ENCODE results near the gene SNX9. TPM values are rescaled to one million over a fixed set of nuclear protein-coding genes. Genes with fewer than 3 reads are reported as not detected.

The SNX9 gene
- polyA plus RNA-seq, 1 donor (not counting 4 experiments of a cell fraction or from before 2014, with no cell fraction given): 37.8 TPM

- no peak for DNase-seq (ENCODE audit: low read depth, low spot score)
- peaks cover 2 to 5% of the 10 kb centered on the region in 2 experiments for H3K36me3 ChIP-seq (ENCODE audit: control insufficient read depth in 2 of 2, extremely low read depth in 1 of 2, insufficient read depth in 2 of 2, low read length in 2 of 2)
- H3K27ac ChIP-seq (ENCODE audit: control insufficient read depth, insufficient read depth, low read length): peak overlapping the region; percentile 96
- no peaks in the 10 kb centered on the region for H3K9me3 ChIP-seq (ENCODE audit: control insufficient read depth, low read depth, low read length)
- H3K4me1 ChIP-seq (ENCODE audit: control insufficient read depth, extremely low read depth, insufficient read depth, low read length): peaks cover 35% of the 10 kb centered on the region
- no peak overlapping the region for H3K9ac ChIP-seq (ENCODE audit: control insufficient read depth, extremely low read depth, insufficient read depth, low read length)
- no peaks in the 10 kb centered on the region for H4K20me1 ChIP-seq (ENCODE audit: control insufficient read depth, extremely low read depth, insufficient read depth, low read length)
- FAIRE-seq: no peak
- no peak for TF ChIP-seq CTCF (optimal IDR thresholded peaks at IDR 0.05 in 1 of 3, IDR thresholded peaks at IDR 0.05 in 1 of 3, conservative IDR thresholded peaks at IDR 0.05 in 1 of 3; ENCODE audit: extremely low read depth in 1 of 3, insufficient read depth in 2 of 3, low read length in 3 of 3)
- TF ChIP-seq EZH2 (IDR thresholded peaks at IDR 0.05; ENCODE audit: low read length): no peak
- peak overlapping the region; percentile 18 for H3K4me2 ChIP-seq (ENCODE audit: control insufficient read depth, extremely low read depth, insufficient read depth, low read depth, low read length)
- H3K9me1 ChIP-seq (ENCODE audit: control insufficient read depth, extremely low read depth, insufficient read depth, low read length): no peaks in the 10 kb centered on the region
- H2AFZ ChIP-seq (ENCODE audit: control insufficient read depth, low read length): no peak overlapping the region
- H3K4me3 ChIP-seq (ENCODE audit: control insufficient read depth in 2 of 3, extremely low read depth in 1 of 3, insufficient read depth in 2 of 3, low read depth in 1 of 3, low read length in 3 of 3): no peak overlapping the region
- dilution Hi-C loops (cut with MboI; ENCODE audit: extremely low pct_ligation_motif_present, low sequenced_read_pairs): no loop called here
- H3K27me3 ChIP-seq (ENCODE audit: control insufficient read depth, extremely low read depth, insufficient read depth, low read length): no peaks in the 10 kb centered on the region
- H3K79me2 ChIP-seq (ENCODE audit: control insufficient read depth, insufficient read depth, low read length): peaks cover 84% of the 10 kb centered on the region
Observed at GRCh38 chr6:157831424-157832249, 8.6 kb downstream of the SNX9 start.

GRCh38 chr6:157832250-157832967, 9.4 kb downstream of the SNX9 start:
- Histone ChIP-seq H3K9ac (ENCODE audit: control insufficient read depth, extremely low read depth, insufficient read depth, low read length) (no peak overlapping the region), H3K36me3 (ENCODE audit: control insufficient read depth in 2 of 2, extremely low read depth in 1 of 2, insufficient read depth in 2 of 2, low read length in 2 of 2) (peaks cover 2 to 5% of the 10 kb centered on the region in 2 experiments)

More at GRCh38 chr6:157832250-157832967, 9.4 kb downstream of the SNX9 start:
- FAIRE-seq: no peak
- no peak for TF ChIP-seq EZH2 (IDR thresholded peaks at IDR 0.05; ENCODE audit: low read length)
- peak in 1 of 3 experiments; percentile 3 for TF ChIP-seq CTCF (optimal IDR thresholded peaks at IDR 0.05 in 1 of 3, IDR thresholded peaks at IDR 0.05 in 1 of 3, conservative IDR thresholded peaks at IDR 0.05 in 1 of 3; ENCODE audit: extremely low read depth in 1 of 3, insufficient read depth in 2 of 3, low read length in 3 of 3)
- dilution Hi-C loops (cut with MboI; ENCODE audit: extremely low pct_ligation_motif_present, low sequenced_read_pairs): no loop called here
- no peak overlapping the region for H3K4me2 ChIP-seq (ENCODE audit: control insufficient read depth, extremely low read depth, insufficient read depth, low read depth, low read length)
- no peak overlapping the region for H2AFZ ChIP-seq (ENCODE audit: control insufficient read depth, low read length)
- H3K9me3 ChIP-seq (ENCODE audit: control insufficient read depth, low read depth, low read length): no peaks in the 10 kb centered on the region
- peak overlapping the region; percentile 96 for H3K27ac ChIP-seq (ENCODE audit: control insufficient read depth, insufficient read depth, low read length)
- no peaks in the 10 kb centered on the region for H4K20me1 ChIP-seq (ENCODE audit: control insufficient read depth, extremely low read depth, insufficient read depth, low read length)
- H3K4me1 ChIP-seq (ENCODE audit: control insufficient read depth, extremely low read depth, insufficient read depth, low read length): peaks cover 35% of the 10 kb centered on the region
- H3K9me1 ChIP-seq (ENCODE audit: control insufficient read depth, extremely low read depth, insufficient read depth, low read length): no peaks in the 10 kb centered on the region
- peaks cover 92% of the 10 kb centered on the region for H3K79me2 ChIP-seq (ENCODE audit: control insufficient read depth, insufficient read depth, low read length)
- DNase-seq (ENCODE audit: low read depth, low spot score): no peak
- H3K4me3 ChIP-seq (ENCODE audit: control insufficient read depth in 2 of 3, extremely low read depth in 1 of 3, insufficient read depth in 2 of 3, low read depth in 1 of 3, low read length in 3 of 3): no peak overlapping the region
- H3K27me3 ChIP-seq (ENCODE audit: control insufficient read depth, extremely low read depth, insufficient read depth, low read length): no peaks in the 10 kb centered on the region
